ENCODE measurements around the gene SPTAN1. TPM values are rescaled to one million over a fixed set of nuclear protein-coding genes. Genes with fewer than 3 reads are reported as not detected.

The SPTAN1 gene
- total and polyA plus RNA-seq, 2 donors (not counting 3 experiments of a cell fraction or from before 2014, with no cell fraction given), result 408 to 502 TPM

DNA sequence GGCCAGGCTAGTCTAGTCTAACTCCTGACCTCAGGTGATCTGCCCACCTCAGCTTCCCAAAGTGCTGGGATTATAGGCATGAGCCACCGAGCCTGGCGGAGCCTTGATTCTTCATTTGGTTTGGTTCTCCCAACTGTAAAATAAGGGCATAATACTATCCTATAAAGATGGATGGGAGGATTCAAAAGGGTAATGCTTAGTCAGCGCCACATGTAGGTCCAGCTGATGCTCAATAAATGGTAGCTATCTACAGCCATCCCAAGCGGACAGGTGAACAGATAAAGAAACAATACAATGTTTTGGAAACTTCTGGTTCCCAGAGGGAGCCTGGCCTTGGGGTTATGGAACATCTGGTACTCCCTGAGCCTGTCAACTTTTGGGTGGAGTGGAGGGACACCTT lies 123.0 kb downstream of the SPTAN1 start:
- POLR2A ChIA-PET, result no interaction called here

More for the DNA sequence above, 123.0 kb downstream of the SPTAN1 start:
- H2AFZ ChIP-seq (ENCODE audit: low read depth, low read length), result no peak overlapping the region
- no peaks in the 10 kb centered on the region for H3K36me3 ChIP-seq (ENCODE audit: control insufficient read depth in 2 of 2, extremely low read depth in 1 of 2, insufficient read depth in 2 of 2, low read length in 2 of 2)
- DNase-seq (ENCODE audit: low read depth, low spot score), result no peak
- no peaks in the 10 kb centered on the region for H3K9me3 ChIP-seq (replicated peaks; ENCODE audit: control insufficient read depth, insufficient read depth, low read length)
- H3K79me2 ChIP-seq (ENCODE audit: control insufficient read depth, insufficient read depth, low read length), result no peaks in the 10 kb centered on the region
- H3K27ac ChIP-seq (ENCODE audit: insufficient read depth, low read depth, low read length), result no peak overlapping the region
- no TSS peak for BruUV-seq (replicated peaks)
- dilution Hi-C loops (cut with MboI; ENCODE audit: extremely low pct_ligation_motif_present, low sequenced_read_pairs), result no loop called here
- no peaks in the 10 kb centered on the region for H4K20me1 ChIP-seq (replicated peaks; ENCODE audit: control insufficient read depth, extremely low read depth, insufficient read depth, low read length)
- H3K27me3 ChIP-seq (ENCODE audit: control insufficient read depth in 2 of 2, insufficient read depth in 2 of 2, low read length in 2 of 2), result no peaks in the 10 kb centered on the region
- intact Hi-C loops (cut with micrococcal nuclease), result no loop called here
- FAIRE-seq, result no peak
- TF ChIP-seq, protein P1, sequence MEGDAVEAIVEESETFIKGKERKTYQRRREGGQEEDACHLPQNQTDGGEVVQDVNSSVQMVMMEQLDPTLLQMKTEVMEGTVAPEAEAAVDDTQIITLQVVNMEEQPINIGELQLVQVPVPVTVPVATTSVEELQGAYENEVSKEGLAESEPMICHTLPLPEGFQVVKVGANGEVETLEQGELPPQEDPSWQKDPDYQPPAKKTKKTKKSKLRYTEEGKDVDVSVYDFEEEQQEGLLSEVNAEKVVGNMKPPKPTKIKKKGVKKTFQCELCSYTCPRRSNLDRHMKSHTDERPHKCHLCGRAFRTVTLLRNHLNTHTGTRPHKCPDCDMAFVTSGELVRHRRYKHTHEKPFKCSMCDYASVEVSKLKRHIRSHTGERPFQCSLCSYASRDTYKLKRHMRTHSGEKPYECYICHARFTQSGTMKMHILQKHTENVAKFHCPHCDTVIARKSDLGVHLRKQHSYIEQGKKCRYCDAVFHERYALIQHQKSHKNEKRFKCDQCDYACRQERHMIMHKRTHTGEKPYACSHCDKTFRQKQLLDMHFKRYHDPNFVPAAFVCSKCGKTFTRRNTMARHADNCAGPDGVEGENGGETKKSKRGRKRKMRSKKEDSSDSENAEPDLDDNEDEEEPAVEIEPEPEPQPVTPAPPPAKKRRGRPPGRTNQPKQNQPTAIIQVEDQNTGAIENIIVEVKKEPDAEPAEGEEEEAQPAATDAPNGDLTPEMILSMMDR (IDR thresholded peaks at IDR 0.05; ENCODE audit: extremely low read depth in 1 of 2, insufficient read depth in 1 of 2, low read depth in 1 of 2, low read length in 2 of 2), result no peak
- TF ChIP-seq FOS (IDR thresholded peaks at IDR 0.05; ENCODE audit: borderline replicate concordance, insufficient read depth, low read length), result no peak
- no peak for TF ChIP-seq JUN (IDR thresholded peaks at IDR 0.05; ENCODE audit: borderline replicate concordance, insufficient read depth, insufficient read length, low read depth)
- no peak for TF ChIP-seq POLR2A (IDR thresholded peaks at IDR 0.05; ENCODE audit: low read depth, low read length)
- TF ChIP-seq MYC (IDR thresholded peaks at IDR 0.05; ENCODE audit: low read depth, low read length), result no peak
- TF ChIP-seq, protein P2, sequence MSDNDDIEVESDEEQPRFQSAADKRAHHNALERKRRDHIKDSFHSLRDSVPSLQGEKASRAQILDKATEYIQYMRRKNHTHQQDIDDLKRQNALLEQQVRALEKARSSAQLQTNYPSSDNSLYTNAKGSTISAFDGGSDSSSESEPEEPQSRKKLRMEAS (IDR thresholded peaks at IDR 0.05; ENCODE audit: insufficient read depth, insufficient read length), result no peak
- no peak for TF ChIP-seq GATA2 (IDR thresholded peaks at IDR 0.05; ENCODE audit: insufficient read depth, insufficient read length, low read depth, low read length)
- TF ChIP-seq POLR2AphosphoS5 (IDR thresholded peaks at IDR 0.05; ENCODE audit: insufficient read depth, low read depth, low read length), result no peak
- no peaks in the 10 kb centered on the region for H3K9me1 ChIP-seq (replicated peaks; ENCODE audit: control insufficient read depth, extremely low read depth, insufficient read depth, low read length)
- CTCF ChIA-PET, result interaction anchor here (1.6 to 2.3 kb wide), 3 partner anchors 27 to 40 kb away, joined by 4 to 7 read pairs (median 4); partner anchors contain the start of gene PKN3
- no peak overlapping the region for H3K9ac ChIP-seq (replicated peaks; ENCODE audit: extremely low read depth, insufficient read depth, low read length)
- H3K4me3 ChIP-seq (replicated peaks in 1 of 3; ENCODE audit: insufficient read depth in 1 of 3, low read depth in 1 of 3, low read length in 3 of 3), result no peak overlapping the region
- H3K4me1 ChIP-seq (ENCODE audit: control insufficient read depth, extremely low read depth, insufficient read depth, low read length), result no peaks in the 10 kb centered on the region
- no peak overlapping the region for H3K4me2 ChIP-seq (ENCODE audit: insufficient read depth, low read length)

Data from endothelial cell of umbilical vein (primary cell).